Measurements from ENCODE around the gene STT3A.

GRCh38 chr11:125587480-125587879 is 5.2 kb upstream of the STT3A start:
- no peak for TF ChIP-seq YY1 (IDR thresholded peaks at IDR 0.05; ENCODE audit: insufficient read depth, insufficient read length)
- TF ChIP-seq ZNF274 (IDR thresholded peaks at IDR 0.05; ENCODE audit: low read depth, low read length) = no peak

Measured in NT2/D1 (cell line).